Retina (tissue), 1 donor: ENCODE measurements around the gene TXNL1.
A peak's percentile ranks its signal among the peaks of the same experiment; 100 is the strongest.
"Not testable (repeated sequence)": the region's sequence is repeated elsewhere in the genome, so short reads cannot be mapped to it uniquely, and the experiment has no call there.

Experiments
- DNase-seq: peaks from one replicate; pipeline ENCODE4 v3.0.0-alpha.2; 2016

Gene TXNL1

DNA sequence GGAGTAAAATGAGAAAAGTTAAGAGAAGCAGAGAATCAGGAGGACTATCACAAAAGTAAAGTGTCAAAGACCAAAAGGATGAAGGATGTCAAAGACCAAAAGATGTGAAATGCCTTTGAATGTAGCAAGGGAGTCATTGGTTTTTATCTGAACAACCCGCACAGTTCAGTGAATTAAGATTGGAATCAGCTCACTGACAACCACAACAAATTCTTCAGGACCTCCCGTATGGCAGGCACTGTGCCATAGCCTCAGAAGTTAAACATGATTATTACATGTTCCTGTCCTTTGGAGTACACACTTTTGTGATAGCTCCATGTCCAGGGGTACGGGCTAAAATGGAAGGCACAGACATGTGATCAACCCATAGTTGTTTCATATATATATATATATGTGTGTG is 5.0 kb upstream of the TXNL1 start:
- no peak for DNase-seq

DNA sequence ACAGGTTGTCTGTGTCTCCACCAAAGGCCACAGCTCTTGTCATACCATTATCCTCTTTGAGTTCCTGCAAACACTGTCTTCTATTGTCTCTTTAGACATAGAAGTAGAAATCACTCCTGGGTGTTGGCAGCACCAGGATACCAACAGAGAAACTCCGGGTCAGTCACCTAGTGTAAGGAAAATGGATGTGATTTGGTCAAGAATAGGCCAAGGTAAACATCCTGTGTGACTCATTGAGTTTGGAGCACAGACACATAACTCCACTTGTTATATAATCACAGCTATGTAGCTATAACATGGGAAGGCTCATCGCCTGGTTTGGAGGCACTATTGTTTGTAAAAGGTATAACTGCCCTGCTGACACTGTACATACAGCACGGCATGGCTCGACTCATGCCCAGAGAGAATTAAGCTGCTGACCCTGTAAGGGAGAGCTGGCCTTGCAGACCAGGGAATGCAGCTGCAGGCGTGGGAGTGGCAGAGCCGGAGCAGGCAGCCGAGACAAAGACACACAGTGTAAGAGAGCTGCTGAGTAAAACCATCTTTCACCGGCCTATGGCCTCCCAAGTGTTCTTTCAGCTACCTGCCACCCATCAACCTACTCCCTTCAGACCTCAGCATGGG is 3.4 kb upstream of the TXNL1 start:
- no peak for DNase-seq

DNA sequence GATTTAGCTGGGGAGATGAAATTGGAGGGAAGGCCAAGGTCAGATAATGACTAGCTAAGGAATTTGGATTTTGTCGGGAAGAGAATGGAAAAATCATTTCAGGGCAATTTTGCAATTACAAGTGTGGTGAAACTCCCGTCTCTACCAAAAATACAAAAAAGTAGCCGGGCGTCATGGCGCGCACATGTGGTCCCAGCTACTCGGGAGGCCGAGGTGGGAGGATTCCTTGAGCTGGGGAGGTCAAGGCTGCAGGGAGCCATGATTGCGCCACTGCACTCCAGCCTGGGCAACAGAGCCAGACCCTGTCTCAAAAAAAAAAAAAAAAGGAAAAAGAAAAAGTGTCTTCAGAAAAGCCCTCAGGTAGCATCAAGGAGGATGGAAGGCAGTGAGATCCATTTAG is 1.2 kb upstream of the TXNL1 start:
- no peak for DNase-seq

DNA sequence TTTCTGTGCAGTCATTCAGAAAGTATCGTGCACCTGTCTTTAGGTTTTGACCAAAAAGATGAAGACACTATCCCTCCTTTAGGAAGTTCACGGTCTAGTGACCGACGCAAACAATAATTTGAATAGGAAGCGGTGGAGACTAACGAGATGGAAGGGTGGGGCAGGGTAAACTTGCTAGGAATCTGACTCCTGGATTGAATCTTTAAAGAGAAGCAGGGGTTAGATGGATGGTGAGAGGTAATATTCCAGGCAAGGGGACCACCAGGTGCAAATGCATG is 651 bp upstream of the TXNL1 start:
- no peak for DNase-seq

DNA sequence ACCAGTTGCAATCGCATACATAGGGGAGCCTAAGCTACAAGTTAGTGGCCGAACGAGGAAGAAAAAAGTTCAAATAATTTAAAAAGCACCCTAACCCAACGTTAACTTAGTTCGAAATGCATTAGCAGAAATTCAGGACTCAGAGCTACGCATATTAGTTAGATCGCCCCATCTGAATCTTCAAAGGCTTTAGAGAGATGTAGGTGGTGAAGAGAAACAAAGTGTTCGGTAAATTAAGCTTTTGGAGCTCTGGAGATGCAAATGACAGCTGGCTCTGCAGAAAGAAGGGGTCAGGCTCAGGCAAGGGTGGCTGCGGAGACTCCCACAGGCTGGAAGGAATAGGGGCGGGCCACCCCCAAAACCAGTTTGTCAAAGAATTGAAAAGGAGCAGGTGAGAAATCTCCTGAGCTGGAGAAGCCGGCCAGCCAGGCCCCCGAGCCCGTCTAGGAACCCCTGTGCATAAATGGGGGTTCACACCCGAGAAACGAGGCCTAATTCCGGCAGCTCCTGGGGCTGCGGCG is 621 bp downstream of the TXNL1 start:
- DNase-seq, result no peak

DNA sequence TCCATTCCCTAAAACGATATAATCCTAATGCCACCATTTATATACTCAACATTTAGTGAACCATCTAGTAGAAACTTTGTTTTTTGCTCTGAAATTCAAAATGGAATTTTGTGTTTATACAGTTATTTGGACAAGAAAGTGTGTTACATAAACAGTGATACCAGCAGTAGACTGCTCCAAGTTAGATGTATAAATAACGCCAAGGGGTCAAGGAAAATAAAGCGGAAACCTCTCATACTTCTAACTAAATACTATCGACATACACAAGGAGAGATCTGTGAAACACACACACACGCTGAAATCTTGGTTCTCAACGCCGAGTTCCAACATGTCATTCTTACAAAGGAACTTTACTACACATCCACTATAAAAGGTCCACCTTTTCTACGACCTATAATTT is 1.2 kb downstream of the TXNL1 start:
- DNase-seq, result no peak

DNA sequence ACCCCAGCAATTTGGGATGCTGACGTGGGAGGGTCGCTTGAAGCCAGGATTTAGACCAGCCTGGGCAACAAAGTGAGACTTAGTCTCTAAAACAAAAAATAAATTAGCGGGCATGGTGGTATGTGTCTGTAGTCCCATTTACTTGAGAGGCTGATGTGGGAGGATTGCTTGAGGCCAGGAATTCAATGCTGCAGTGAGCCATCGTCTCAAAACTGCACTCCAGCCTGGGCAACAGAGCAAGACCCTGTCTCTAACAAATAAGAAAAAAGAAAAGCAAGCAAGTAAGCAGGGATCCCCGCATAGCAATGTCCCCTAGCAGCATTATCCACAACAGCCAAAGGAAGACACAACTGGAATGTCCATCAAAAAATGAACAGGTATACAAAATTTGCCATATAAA is 3.4 kb downstream of the TXNL1 start:
- DNase-seq, result no peak

DNA sequence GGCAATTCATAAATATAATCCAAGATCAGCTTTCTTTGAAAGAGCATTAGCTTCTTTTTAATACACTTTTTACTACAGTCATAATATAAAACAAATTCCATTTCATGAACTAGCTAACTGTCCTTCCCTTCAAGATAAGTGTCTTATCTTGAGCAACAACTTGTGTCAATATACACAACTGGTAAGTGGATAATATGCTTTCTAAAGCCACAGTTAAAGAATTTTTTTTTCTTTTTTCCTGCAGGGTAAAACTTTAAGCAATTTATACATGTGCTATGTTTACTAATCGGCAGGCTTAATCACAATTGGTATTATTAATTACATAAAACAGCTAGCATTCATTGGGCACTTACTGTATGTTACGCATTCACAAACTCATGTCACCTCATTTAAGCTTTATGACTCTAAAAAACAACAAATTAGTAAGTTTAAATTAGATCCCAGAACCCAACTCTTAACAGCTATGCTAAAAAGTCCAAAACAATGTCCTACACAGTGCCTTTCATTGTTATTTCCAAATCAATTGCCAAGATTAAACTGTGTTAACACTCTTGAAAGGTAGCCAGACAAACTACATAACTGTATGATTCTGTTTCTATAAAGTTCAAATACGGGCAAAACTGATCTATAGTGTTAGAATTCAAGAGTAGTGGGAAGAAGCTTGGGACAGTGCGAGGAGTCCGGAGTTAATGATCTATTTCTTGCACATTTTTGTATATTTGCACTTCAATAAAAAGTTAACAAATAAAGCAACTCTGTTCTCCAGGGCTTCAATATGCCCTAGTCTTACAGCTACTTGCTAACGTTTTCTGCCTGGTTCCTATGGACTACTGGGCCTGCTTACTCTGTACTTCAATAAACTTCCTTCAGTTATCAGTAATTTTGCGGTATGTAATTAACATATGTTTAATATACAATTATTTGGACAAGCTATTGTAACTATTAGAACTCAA is 6.0 kb downstream of the TXNL1 start:
- DNase-seq, result no peak

DNA sequence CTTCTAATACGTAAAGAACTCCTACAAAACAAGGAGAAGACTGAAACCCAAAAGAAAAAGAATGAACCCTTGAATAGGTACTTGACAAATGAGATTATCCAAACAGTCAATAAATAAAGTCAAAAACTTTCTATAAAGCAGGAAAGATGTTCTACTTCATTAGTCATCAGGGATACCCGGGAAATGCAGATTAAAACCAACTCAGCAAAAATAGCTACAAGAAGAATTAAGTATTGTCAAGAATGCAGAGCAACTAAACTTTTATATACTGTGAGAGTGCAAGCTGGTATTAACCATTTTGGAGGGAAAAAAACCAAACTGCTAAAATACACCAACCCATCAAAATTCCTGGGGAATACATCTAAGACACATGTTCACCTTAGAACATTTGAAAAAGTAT is 10.4 kb downstream of the TXNL1 start:
- no peak for DNase-seq

DNA sequence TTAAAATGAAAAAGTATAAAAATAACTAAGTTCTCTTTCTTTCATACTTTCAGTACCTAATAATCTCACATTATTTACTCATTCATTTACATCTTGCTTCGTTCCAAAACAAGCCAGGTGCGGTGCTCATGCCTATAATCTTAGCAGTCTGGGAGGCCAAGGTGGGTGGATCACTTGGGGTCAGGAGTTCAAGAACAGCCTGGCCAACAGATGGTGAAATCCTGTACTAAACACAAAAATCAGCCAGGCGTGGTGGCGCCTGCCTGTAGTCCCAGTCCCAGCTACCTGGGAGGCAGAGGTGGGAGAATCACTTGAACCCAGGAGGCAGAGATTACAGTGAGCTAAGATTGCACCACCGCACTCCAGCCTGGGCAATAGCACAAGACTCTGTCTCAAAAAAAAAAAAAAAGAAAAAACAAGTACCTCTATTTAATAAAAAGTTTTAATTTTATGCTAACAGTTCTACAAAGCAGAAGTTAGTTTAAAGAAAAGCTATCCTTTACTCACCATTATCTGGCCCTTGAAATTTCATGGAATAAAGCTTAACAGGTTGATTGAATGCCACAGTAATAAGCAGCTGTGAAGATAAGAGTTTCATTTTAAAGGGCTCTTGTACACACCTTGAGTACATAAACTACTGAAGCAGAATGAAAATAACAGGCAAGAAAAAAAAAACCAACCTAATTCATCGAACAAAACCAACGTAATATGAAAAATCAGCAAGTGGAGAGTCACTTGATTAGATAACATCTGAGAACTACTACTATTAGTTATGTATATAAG is 22.5 kb downstream of the TXNL1 start:
- DNase-seq, result no peak

DNA sequence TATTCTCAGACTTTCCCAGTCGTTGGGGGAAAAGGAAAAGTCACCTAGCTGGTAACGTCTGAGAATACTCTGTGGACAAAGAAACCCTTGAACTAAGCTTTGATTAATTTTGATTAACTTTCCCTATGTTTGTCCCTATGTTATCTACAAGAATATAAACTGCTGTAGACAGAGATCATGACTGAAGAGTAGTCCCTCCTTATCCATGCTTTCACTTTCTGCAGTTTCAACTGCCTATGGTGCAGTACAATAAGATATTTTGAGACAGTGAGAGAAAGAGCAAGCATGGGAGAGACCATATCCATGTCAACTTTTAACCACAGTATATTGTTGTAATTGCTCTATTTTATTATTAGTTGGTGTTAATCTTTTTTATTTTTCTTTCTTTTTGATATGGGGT is 31.8 kb downstream of the TXNL1 start:
- DNase-seq, result no peak

DNA sequence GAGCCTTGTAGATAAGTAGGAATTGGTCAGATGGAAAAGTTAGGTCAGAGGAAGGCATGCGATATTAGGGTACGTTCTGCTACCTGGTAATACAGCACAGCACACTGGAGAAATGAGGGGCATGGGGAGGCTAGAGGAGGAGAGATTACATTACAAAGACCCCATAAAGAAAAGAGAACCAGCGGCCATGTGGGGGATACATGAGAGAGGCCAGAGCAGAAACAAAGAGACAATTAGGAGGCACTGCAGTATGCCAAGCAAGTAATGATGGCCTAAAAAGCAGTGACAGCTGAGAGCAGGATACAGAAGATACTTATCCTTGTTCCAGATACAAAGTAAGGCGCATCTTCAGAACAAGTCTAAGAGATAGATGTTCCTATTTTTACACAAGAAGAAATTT is 40.0 kb downstream of the TXNL1 start:
- peak; percentile 5 for DNase-seq

DNA sequence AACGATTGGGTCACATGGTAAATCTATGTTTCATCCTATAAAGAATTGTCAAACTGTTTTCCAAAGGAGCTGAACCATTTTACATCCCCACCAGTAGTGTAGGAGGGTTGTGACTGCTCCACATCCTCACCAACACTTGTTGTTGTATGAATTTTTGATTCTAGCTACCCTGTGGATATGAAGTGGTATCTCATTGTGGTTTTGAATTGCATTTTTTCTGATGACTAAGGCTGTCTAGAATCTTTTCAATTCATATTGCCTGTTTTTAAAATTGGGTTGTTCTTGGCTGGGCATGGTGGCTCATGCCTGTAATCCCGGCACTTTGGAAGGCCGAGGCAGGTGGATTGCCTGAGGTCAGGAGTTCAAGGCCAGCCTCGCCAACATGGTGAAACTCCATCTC is 44.5 kb downstream of the TXNL1 start:
- DNase-seq, result no peak

DNA sequence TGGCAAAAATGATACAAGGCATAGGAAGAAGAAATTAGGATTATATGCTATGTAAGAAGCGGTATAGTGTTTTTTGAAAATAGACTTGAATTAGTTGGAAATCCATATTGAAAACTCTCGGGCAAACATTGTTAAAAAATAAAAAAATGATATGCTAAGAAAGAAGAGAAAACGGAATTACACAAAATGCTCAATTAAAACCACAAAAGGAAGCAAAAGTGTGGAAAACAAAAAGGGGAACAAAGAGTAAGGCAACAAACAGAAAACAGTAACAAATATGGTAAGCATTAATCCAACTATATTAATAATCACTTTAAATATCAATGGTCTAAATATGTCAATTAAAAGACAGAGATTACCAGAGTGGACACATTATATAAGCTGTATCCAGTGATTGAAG is 58.4 kb downstream of the TXNL1 start:
- DNase-seq, result no peak

DNA sequence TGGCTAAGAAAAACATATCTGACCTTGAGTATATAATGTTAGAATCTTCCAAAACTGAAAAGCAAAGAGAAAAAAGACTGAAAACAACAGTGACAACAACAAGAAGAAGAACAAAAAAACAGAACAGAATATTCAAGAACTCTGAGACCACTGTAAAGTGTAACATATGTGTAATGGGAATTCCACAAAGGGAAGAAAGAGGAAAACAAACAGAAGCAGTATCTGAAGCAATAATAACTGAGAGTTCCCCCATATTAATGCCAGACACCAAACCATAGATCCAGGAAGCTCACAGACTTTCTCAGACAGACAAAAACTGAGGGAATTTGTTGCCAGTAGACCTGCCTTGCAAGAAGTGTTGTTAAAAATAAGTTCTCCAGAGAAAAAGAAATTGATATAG is 58.9 kb downstream of the TXNL1 start:
- no peak for DNase-seq

DNA sequence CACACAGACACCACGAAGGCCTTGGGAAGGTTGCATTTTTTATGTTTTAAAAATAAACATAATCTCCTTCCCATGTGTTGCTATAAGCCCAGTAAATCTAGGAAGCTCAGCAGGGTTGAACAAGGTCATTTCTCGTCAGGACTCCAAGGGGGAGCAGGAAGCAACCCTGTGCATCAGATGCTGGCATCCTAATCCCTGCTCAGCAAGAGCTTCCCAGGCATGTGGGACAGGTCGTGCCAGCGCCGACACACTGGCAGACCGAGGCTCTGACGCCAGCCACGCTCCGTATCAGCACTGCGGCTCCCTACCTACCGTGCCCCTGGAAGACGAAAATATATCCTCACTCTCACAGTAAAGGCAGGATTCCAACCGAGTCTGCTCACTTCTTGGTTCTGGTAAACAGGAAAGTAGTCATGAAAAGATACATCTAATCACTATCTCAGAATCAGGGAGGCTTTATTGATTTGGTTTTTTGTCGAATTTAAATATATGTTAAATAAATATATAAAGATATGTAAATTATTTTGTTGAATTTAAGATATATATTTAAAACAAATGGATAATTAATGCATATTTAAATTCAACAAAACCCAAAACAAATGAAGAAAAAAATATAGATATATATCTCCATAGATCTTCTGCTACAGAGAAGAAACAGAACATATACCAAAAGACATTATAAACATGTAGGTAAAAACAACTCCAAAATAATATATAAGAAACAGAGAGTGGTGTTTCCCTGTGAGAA is 61.4 kb downstream of the TXNL1 start:
- DNase-seq, result peak; percentile 42

DNA sequence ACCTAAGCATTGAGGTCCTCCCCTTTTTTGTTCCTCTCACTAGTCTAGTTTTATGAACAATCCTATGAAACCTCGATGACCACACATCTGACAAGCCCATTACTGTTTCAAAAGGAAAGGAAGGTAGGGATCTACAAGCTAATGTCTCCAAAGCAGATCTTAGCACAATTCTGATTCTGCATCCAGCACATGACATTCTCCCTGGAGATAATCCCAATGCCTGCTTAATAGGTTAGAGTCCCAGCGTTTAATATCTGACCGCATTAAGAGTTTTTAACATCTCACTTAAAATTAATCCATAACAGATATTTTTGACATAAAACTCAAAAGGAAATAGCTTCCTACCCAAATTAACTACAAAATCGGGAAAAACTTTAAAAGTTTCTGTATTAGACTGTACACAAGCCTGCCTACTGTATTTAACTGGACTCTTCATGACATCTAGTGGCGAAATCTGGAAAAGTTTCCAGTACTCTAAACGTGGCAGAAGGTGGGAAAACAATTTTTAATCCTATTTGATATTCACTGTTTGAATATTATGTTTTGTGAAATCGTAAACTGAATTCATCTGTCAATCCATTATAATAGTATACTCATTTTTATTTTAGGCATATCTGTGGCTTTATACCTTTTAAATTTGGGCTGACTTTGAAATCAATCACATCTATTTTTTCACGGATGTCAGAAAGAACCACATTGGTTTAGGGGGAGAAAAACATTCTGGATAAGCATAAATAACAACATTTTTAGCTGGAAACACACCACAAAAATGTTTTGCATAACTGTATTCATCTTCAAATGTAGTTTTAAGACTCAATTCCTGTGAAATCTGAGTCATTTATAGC is 62.4 kb downstream of the TXNL1 start:
- peak; percentile 53 for DNase-seq

DNA sequence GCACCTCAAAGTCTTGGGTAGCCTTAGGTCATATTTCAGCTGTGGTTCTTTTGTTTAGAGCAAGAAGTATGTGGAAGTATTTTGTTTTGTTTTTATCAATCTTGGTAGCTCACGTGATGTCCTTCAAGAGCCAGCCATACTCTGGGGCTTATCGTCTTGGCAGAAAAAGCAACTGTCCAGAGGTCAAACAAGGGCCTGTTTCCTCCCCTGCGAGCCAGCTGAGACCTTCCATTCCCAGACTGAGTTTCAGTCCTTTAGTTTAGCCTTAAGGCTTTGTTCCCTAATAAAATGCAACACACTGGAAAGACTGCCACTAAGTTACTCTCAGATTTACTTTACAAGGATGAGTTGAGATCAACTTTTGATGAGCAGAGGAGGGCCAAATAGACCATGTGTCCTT is 63.5 kb downstream of the TXNL1 start:
- no peak for DNase-seq

DNA sequence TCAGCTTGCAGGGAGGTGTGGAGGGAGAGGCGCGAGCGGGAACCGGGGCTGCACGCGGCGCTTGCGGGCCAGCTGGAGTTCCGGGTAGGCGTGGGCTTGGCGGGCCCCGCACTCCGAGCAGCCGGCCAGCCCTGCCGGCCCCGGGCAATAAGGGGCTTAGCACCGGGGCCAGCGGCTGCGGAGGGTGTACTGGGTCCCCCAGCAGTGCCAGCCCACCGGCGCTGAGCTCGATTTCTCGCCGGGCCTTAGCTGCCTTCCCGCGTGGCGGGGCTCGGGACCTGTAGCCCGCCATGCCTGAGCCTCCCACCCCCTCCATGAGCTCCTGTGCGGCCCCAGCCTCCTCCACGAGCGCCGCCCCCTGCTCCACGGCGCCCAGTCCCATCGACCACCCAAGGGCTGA is 66.1 kb downstream of the TXNL1 start:
- DNase-seq, result not testable (repeated sequence)

DNA sequence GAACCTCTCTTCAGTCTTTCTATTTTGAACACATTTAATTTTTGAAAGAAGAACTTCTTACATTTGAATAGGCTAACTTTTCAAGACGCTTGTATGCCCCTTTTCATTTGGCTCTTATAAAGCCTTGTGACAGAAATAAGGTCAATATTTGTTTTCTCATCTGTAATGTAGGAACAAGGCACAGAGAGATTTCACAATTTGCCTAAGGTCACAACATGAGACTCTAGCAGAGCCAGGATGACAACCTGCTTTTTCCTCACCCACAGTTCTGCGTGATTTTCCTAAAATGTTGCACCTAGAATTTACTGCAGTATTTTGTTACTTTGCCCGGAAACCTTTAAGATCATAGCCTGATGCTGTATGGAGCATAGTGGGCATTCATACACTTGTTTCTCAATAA is 67.4 kb downstream of the TXNL1 start:
- DNase-seq, result no peak

DNA sequence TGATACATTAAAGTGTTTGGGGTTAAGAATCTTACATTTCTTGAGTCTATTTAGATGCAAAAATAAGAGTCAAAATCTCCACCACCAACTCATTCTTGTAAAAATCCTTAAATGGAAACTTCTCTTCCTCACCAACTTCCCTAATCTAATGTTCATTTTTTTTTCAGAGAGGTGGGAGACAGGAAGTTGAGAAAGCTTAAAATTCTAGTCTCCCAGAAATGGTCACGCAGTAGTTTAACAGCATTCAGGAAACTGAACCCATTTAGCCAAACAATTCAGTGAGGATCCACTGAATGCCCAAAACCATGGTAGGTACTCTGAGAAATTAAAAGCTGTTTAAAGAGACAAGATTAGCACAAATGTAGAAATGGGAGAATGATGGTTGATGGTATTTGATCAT is 69.0 kb downstream of the TXNL1 start:
- no peak for DNase-seq

DNA sequence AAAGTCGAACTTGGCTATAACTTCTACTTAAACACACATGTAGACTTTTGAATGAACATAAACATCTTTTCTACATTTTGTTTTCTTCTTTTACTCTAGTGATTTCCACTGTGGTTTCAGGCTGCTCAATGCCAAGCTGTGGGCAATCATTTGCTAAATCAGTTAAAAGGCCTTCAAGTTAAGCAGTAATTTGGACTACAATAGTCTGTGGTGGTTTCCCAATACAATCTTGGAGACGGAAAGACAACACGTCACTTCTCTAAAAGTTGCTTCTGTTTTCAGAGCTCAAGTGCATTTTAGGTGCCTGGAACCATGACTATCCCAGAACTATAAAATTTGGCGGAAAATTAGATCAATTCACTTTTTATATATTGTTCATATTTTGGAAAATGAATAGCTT is 69.4 kb downstream of the TXNL1 start:
- no peak for DNase-seq
